HepG2 (cell line): ENCODE results near the gene CCDC181. TPM values are rescaled to one million over a fixed set of nuclear protein-coding genes. Genes with fewer than 3 reads are reported as not detected.
A peak's percentile ranks its signal among the peaks of the same experiment; 100 is the strongest.

Experiments used
- EHMT2 ChIP-seq: fragments of 200-600 bp; sonication (generic); IDR thresholded peaks from 2 replicates; pipeline ENCODE4 v1.7.0; 2017; ENCODE audit warnings: antibody characterized with exemption, low read depth, low read length, borderline replicate concordance
- GFI1 ChIP-seq: sonication (generic); formaldehyde crosslinking; IDR thresholded peaks from 2 replicates; pipeline ENCODE4 v1.5.0; 2020; ENCODE audit warnings: missing genetic modification reagents, mild to moderate bottlenecking, borderline replicate concordance
- GLI4 ChIP-seq: sonication (generic); formaldehyde crosslinking; IDR thresholded peaks from 2 replicates; pipeline ENCODE4 v1.5.1; 2020; ENCODE audit warnings: missing genetic modification reagents, mild to moderate bottlenecking, moderate library complexity, borderline replicate concordance
- JUND ChIP-seq: sonication (generic); formaldehyde crosslinking; IDR thresholded peaks from 2 replicates; pipeline ENCODE4 v1.8.0; 2022; ENCODE audit warnings: mild to moderate bottlenecking, missing genetic modification reagents
- KLF11 ChIP-seq: IDR thresholded peaks from 2 replicates; pipeline ENCODE4 v1.6.1; 2016; ENCODE audit warnings: missing compliant biosample characterization
- LCORL ChIP-seq, 2 experiments: fragments of 450-650 bp in 1 of 2; sonication (generic) in 1 of 2; formaldehyde crosslinking in 1 of 2; IDR thresholded peaks; 2 replicates each; pipeline versions ENCODE4 v1.5.0 to v1.6.1; 2017 to 2020; ENCODE audit warnings: antibody characterized with exemption in 1 of 2, missing genetic modification reagents in 1 of 2
- MAFF ChIP-seq: IDR thresholded peaks from 2 replicates; pipeline ENCODE4 v1.6.1; 2011; ENCODE audit warnings: low read depth, low read length, improper control_type of control experiment
- MLLT10 ChIP-seq: sonication (generic); formaldehyde crosslinking; IDR thresholded peaks from 2 replicates; pipeline ENCODE4 v1.4.0; 2020; ENCODE audit warnings: missing genetic modification reagents
- PITX1 ChIP-seq: sonication (generic); formaldehyde crosslinking; IDR thresholded peaks from 2 replicates; pipeline ENCODE4 v1.5.1; 2020; ENCODE audit warnings: mild to moderate bottlenecking, missing genetic modification reagents
- RCOR2 ChIP-seq: IDR thresholded peaks from 2 replicates; pipeline ENCODE4 v1.6.1; 2016; ENCODE audit warnings: missing biosample characterization, missing genetic modification reagents
- RORA ChIP-seq: sonication (generic); formaldehyde crosslinking; IDR thresholded peaks from 2 replicates; pipeline ENCODE4 v1.5.0; 2020; ENCODE audit warnings: mild to moderate bottlenecking, missing genetic modification reagents, moderate library complexity
- SNRNP70 ChIP-seq: fragments of 200-400 bp; formaldehyde crosslinking; IDR thresholded peaks from 2 replicates; pipeline ENCODE4 v1.6.1; 2017; ENCODE audit warnings: mild to moderate bottlenecking, low read depth, low read length, moderate library complexity
- SPEN ChIP-seq: sonication (generic); formaldehyde crosslinking; IDR thresholded peaks from 2 replicates; pipeline ENCODE4 v1.5.1; 2020; ENCODE audit warnings: low read depth, mild to moderate bottlenecking, missing genetic modification reagents
- ZNF3 ChIP-seq: IDR thresholded peaks from 2 replicates; pipeline ENCODE4 v1.7.0; 2017; ENCODE audit warnings: inconsistent platforms
- ZNF543 ChIP-seq: sonication (generic); formaldehyde crosslinking; IDR thresholded peaks from 2 replicates; pipeline ENCODE4 v1.4.0; 2020; ENCODE audit warnings: mild to moderate bottlenecking, missing genetic modification reagents
- ZNF674 ChIP-seq: sonication (generic); formaldehyde crosslinking; IDR thresholded peaks from 2 replicates; pipeline ENCODE4 v1.5.0; 2020; ENCODE audit warnings: low read depth, mild to moderate bottlenecking, missing genetic modification reagents
- ZNF879 ChIP-seq: sonication (generic); formaldehyde crosslinking; IDR thresholded peaks from 2 replicates; pipeline ENCODE4 v1.8.1; 2023; ENCODE audit warnings: missing genetic modification reagents
- polyA plus RNA-seq, 8 experiments: library from polyadenylated mRNA; depleted of rRNA in 3 of 8; stranded (reverse) in 7 of 8; unstranded in 1 of 8; fragments of >200 nt; fragmentation: Illumina TruSeq in 4 of 8; extraction: Trizol in 4 of 8; gene quantifications; 2 replicates each; pipeline versions ENCODE4 v1.2.1 to v1.2.3, GENCODE V29; 2011 to 2016; ENCODE audit warnings: low read depth in 4 of 8, missing spikeins in 1 of 8, mixed read lengths in 1 of 8; ENCODE audit not compliant: insufficient read depth in 1 of 8
- total RNA-seq, 5 experiments: library from RNA; depleted of rRNA; stranded (reverse); fragments of >200 nt; fragmentation: Illumina TruSeq; extraction: Trizol; gene quantifications; 2 replicates each; pipeline ENCODE4 v1.2.3, GENCODE V29; 2016; ENCODE audit warnings: low read depth in 1 of 5
- TF ChIP-seq, protein P1 (sequence below): IDR thresholded peaks from 2 replicates; pipeline ENCODE4 v1.6.1; 2016; ENCODE audit warnings: mild to moderate bottlenecking, missing biosample characterization, missing genetic modification reagents
- TF ChIP-seq, protein P2 (sequence below): sonication (generic); formaldehyde crosslinking; IDR thresholded peaks from 2 replicates; pipeline ENCODE4 v1.9.0; 2022; ENCODE audit warnings: missing genetic modification reagents, mild to moderate bottlenecking, borderline replicate concordance
- TF ChIP-seq, protein P3 (sequence below): sonication (generic); formaldehyde crosslinking; IDR thresholded peaks from 2 replicates; pipeline ENCODE4 v1.4.0; 2020; ENCODE audit warnings: missing genetic modification reagents
- TF ChIP-seq, protein P4 (sequence below): sonication (generic); formaldehyde crosslinking; IDR thresholded peaks from 2 replicates; pipeline ENCODE4 v1.4.0; 2020; ENCODE audit warnings: missing genetic modification reagents, borderline replicate concordance
- TF ChIP-seq, protein P5 (sequence below): IDR thresholded peaks from 2 replicates; pipeline ENCODE4 v1.6.1; 2016

CCDC181 gene
- total and polyA plus RNA-seq, 2 of the 13 experiments (the other 11 are each of a cell fraction or from before 2014, with no cell fraction given): 0.07 TPM; not detected in 1

DNA sequence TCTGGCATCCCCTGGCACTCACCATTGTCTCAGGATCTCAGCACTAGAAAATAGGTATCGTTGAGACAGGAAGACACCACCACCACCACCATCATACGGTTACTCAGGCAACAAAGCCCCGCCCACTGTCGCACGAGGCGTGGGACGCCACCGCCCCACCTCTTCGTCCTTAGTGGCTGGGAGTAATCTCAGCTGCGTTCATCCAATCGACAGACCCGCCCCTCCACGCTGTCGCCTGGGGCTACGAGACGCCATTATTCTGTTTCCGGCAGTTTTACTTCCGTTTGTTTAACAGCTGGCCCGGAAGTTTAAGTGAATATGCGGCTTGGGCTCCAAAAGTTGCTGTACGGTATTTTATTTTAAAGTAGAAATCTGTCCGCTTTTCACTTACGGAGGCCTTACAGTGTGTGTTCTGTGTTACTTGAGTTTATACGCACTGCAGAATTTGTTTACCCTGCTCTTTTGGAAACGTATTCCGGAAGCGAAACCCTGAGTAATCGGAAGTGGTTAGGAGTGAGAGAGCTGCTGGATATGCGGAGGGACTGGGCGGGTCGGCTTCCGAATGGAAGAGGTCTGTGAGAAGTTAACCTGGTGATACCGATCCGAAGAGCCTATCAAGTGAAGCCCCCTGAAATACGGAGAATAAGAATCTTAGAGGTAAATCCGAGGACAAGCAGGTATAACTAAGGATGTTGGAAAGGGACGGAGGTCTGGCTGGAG lies 59.4 kb downstream of the CCDC181 start, which contains the start of the genes BLZF1 and NME7 (continued):
- no peak for TF ChIP-seq ZNF543
- TF ChIP-seq, protein P1, sequence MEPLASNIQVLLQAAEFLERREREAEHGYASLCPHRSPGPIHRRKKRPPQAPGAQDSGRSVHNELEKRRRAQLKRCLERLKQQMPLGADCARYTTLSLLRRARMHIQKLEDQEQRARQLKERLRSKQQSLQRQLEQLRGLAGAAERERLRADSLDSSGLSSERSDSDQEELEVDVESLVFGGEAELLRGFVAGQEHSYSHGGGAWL (CRISPR knock-in tag): 0 out of 2 replicates have a peak, but pooled peaks have one; percentile 9
- no peak; the same call in 1 of the 2 replicates for TF ChIP-seq PITX1 (CRISPR knock-in tag)
- TF ChIP-seq SPEN (CRISPR knock-in tag): peak; percentile 29; the same call in 1 of the 2 replicates
- TF ChIP-seq JUND (CRISPR knock-in tag): no peak
- TF ChIP-seq, protein P2, sequence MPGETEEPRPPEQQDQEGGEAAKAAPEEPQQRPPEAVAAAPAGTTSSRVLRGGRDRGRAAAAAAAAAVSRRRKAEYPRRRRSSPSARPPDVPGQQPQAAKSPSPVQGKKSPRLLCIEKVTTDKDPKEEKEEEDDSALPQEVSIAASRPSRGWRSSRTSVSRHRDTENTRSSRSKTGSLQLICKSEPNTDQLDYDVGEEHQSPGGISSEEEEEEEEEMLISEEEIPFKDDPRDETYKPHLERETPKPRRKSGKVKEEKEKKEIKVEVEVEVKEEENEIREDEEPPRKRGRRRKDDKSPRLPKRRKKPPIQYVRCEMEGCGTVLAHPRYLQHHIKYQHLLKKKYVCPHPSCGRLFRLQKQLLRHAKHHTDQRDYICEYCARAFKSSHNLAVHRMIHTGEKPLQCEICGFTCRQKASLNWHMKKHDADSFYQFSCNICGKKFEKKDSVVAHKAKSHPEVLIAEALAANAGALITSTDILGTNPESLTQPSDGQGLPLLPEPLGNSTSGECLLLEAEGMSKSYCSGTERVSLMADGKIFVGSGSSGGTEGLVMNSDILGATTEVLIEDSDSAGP: peak; percentile 61; the same call in 1 of the 2 replicates
- no peak for TF ChIP-seq GLI4 (CRISPR knock-in tag)
- 0 out of 2 replicates have a peak, but pooled peaks have one; percentile 10 for TF ChIP-seq MAFF
- TF ChIP-seq GFI1 (CRISPR knock-in tag): 0 out of 2 replicates have a peak, but pooled peaks have one; percentile 31
- TF ChIP-seq, protein P3, sequence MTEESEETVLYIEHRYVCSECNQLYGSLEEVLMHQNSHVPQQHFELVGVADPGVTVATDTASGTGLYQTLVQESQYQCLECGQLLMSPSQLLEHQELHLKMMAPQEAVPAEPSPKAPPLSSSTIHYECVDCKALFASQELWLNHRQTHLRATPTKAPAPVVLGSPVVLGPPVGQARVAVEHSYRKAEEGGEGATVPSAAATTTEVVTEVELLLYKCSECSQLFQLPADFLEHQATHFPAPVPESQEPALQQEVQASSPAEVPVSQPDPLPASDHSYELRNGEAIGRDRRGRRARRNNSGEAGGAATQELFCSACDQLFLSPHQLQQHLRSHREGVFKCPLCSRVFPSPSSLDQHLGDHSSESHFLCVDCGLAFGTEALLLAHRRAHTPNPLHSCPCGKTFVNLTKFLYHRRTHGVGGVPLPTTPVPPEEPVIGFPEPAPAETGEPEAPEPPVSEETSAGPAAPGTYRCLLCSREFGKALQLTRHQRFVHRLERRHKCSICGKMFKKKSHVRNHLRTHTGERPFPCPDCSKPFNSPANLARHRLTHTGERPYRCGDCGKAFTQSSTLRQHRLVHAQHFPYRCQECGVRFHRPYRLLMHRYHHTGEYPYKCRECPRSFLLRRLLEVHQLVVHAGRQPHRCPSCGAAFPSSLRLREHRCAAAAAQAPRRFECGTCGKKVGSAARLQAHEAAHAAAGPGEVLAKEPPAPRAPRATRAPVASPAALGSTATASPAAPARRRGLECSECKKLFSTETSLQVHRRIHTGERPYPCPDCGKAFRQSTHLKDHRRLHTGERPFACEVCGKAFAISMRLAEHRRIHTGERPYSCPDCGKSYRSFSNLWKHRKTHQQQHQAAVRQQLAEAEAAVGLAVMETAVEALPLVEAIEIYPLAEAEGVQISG (CRISPR knock-in tag): peak; percentile 75
- no peak for TF ChIP-seq MLLT10 (CRISPR knock-in tag)
- TF ChIP-seq RCOR2 (CRISPR knock-in tag): no peak
- TF ChIP-seq, protein P4, sequence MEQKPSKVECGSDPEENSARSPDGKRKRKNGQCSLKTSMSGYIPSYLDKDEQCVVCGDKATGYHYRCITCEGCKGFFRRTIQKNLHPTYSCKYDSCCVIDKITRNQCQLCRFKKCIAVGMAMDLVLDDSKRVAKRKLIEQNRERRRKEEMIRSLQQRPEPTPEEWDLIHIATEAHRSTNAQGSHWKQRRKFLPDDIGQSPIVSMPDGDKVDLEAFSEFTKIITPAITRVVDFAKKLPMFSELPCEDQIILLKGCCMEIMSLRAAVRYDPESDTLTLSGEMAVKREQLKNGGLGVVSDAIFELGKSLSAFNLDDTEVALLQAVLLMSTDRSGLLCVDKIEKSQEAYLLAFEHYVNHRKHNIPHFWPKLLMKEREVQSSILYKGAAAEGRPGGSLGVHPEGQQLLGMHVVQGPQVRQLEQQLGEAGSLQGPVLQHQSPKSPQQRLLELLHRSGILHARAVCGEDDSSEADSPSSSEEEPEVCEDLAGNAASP (CRISPR knock-in tag): 0 out of 2 replicates have a peak, but pooled peaks have one; percentile 18
- TF ChIP-seq RORA: no peak
- TF ChIP-seq ZNF674: no peak
- TF ChIP-seq SNRNP70: no peak
- no peak for TF ChIP-seq ZNF3 (CRISPR knock-in tag)
- no peak for TF ChIP-seq ZNF879 (CRISPR knock-in tag)
- TF ChIP-seq LCORL (IDR thresholded peaks at IDR 0.05): no peak
- no peak for TF ChIP-seq LCORL (CRISPR knock-in tag; IDR thresholded peaks at IDR 0.05)
- TF ChIP-seq KLF11 (CRISPR knock-in tag): no peak
- TF ChIP-seq, protein P5, sequence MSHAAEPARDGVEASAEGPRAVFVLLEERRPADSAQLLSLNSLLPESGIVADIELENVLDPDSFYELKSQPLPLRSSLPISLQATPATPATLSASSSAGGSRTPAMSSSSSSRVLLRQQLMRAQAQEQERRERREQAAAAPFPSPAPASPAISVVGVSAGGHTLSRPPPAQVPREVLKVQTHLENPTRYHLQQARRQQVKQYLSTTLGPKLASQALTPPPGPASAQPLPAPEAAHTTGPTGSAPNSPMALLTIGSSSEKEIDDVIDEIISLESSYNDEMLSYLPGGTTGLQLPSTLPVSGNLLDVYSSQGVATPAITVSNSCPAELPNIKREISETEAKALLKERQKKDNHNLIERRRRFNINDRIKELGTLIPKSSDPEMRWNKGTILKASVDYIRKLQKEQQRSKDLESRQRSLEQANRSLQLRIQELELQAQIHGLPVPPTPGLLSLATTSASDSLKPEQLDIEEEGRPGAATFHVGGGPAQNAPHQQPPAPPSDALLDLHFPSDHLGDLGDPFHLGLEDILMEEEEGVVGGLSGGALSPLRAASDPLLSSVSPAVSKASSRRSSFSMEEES (CRISPR knock-in tag): 0 out of 2 replicates have a peak, but pooled peaks have one; percentile 28
- peak; percentile 65; the same call in 1 of the 2 replicates for TF ChIP-seq EHMT2
